Suprapubic skin (tissue), 4 donors: ENCODE results near the gene HCFC1. TPM values are rescaled to one million over a fixed set of nuclear protein-coding genes. Genes with fewer than 3 reads are reported as not detected.
A peak's percentile ranks its signal among the peaks of the same experiment; 100 is the strongest.

Experiments
- DNase-seq, 2 donors: peaks; one replicate each; pipeline ENCODE4 v3.0.0-alpha.2; 2019; ENCODE audit warnings: low spot score in 2 of 2
- H3K27ac ChIP-seq: fragments of 200-600 bp; sonication (generic); one replicate; pipeline ENCODE4 v1.5.1; 2019
- H3K27me3 ChIP-seq: fragments of 200-600 bp; sonication (generic); one replicate; pipeline ENCODE4 v1.5.1; 2019
- H3K36me3 ChIP-seq: fragments of 200-600 bp; sonication (generic); one replicate; pipeline ENCODE4 v1.5.1; 2019
- H3K4me1 ChIP-seq: fragments of 200-600 bp; sonication (generic); one replicate; pipeline ENCODE4 v1.5.1; 2019
- H3K4me3 ChIP-seq: fragments of 200-600 bp; sonication (generic); one replicate; pipeline ENCODE4 v1.5.1; 2019; ENCODE audit warnings: mild to moderate bottlenecking
- H3K9me3 ChIP-seq: fragments of 200-600 bp; sonication (generic); one replicate; pipeline ENCODE4 v1.5.1; 2019
- EP300 ChIP-seq: sonication (generic); formaldehyde crosslinking; IDR thresholded peaks from one replicate; pipeline ENCODE4 v1.6.1; 2017; ENCODE audit warnings: antibody characterized with exemption
- POLR2A ChIP-seq, 2 donors: fragments of 450-650 bp; IDR thresholded peaks; one replicate each; pipeline ENCODE4 v1.6.1; 2017; ENCODE audit warnings: antibody characterized with exemption in 2 of 2, mild to moderate bottlenecking in 2 of 2, moderate library complexity in 2 of 2
- POLR2AphosphoS5 ChIP-seq, 3 donors: sonication (generic); formaldehyde crosslinking; IDR thresholded peaks; one replicate each; pipeline ENCODE4 v1.6.1; 2017; ENCODE audit warnings: antibody characterized with exemption in 3 of 3
- WGBS: methylation state at CpG from one replicate; pipeline ENCODE4 v1.1.5; 2018; 5-methylcytosine and 5-hydroxymethylcytosine counted together
- total RNA-seq, 4 donors: library from RNA; depleted of rRNA; stranded (reverse); fragments of >200 nt; gene quantifications; one replicate each; pipeline ENCODE4 v1.1.0, GENCODE V29; 2016
- TF ChIP-seq, protein P1 (sequence below), 2 donors: fragments of 200-600 bp in 1 of 2; fragments of 450-650 bp in 1 of 2; sonication (generic) in 1 of 2; IDR thresholded peaks; one replicate each; pipeline ENCODE4 v1.5.1; 2016 to 2019; ENCODE audit warnings: antibody characterized with exemption in 2 of 2, mild to moderate bottlenecking in 1 of 2, moderate library complexity in 1 of 2

The HCFC1 gene
- total RNA-seq, 4 donors from 2014 or later, result 51.9 to 72.2 (median 55.3) TPM

DNA sequence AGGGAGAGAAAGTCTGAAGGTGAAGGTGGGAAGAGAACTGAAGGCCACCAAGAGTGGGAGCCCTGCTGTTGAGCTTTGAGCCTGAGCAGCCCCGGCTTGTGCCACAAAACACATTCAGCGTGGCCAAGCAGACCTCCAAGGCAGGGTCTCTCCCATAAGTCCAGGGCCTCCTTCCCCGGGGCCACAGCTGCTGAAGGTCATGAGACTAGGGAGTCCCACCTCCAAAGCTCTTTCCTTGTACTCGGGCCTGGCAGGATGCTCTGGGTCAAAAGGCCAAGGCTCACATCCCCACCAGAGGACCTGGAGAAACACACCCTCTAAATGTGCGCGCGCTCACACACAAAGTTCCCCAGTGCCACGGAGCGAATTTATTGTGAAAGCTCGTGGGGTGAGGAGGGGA lies 42.0 kb downstream of the HCFC1 start:
- peaks cover 18% of the 10 kb centered on the region for H3K36me3 ChIP-seq
- H3K27ac ChIP-seq, result no peak overlapping the region
- no peaks in the 10 kb centered on the region for H3K9me3 ChIP-seq
- DNase-seq, result no peak
- H3K27me3 ChIP-seq, result no peaks in the 10 kb centered on the region
- no peak for TF ChIP-seq EP300
- no peak for TF ChIP-seq POLR2A (IDR thresholded peaks at IDR 0.05)
- no peak for TF ChIP-seq POLR2AphosphoS5 (IDR thresholded peaks at IDR 0.05)
- TF ChIP-seq, protein P1, sequence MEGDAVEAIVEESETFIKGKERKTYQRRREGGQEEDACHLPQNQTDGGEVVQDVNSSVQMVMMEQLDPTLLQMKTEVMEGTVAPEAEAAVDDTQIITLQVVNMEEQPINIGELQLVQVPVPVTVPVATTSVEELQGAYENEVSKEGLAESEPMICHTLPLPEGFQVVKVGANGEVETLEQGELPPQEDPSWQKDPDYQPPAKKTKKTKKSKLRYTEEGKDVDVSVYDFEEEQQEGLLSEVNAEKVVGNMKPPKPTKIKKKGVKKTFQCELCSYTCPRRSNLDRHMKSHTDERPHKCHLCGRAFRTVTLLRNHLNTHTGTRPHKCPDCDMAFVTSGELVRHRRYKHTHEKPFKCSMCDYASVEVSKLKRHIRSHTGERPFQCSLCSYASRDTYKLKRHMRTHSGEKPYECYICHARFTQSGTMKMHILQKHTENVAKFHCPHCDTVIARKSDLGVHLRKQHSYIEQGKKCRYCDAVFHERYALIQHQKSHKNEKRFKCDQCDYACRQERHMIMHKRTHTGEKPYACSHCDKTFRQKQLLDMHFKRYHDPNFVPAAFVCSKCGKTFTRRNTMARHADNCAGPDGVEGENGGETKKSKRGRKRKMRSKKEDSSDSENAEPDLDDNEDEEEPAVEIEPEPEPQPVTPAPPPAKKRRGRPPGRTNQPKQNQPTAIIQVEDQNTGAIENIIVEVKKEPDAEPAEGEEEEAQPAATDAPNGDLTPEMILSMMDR (IDR thresholded peaks at IDR 0.05), result no peak
- H3K4me1 ChIP-seq, result peaks cover 39% of the 10 kb centered on the region
- no peak overlapping the region for H3K4me3 ChIP-seq
- 87% methylated on average over 10 of the region's 10 CpGs for WGBS

DNA sequence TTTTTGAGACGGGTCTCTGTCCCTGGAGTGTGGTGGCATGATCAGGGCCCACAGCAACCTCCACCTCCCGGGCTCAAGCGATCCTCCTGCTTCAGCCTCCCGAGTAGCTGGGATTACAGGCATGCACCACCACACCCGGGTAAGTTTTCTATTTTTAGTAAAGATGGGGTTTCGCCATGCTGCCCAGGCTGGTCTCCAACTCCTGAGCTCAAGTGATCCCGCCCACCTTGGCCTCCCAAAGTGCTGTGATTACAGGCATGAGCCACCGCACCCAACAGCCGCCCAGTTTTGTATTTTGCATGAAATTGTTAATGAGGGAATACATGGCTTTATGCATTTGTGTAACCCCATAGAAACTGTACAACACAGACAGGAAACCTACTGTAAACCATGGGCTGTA lies 42.8 kb downstream of the HCFC1 start:
- H3K9me3 ChIP-seq, result no peaks in the 10 kb centered on the region
- peak overlapping the region; percentile 59 for H3K4me3 ChIP-seq
- H3K36me3 ChIP-seq, result peaks cover 18% of the 10 kb centered on the region
- 73% methylated on average over 9 of the region's 9 CpGs for WGBS
- no peak overlapping the region for H3K27ac ChIP-seq
- no peak for DNase-seq
- H3K4me1 ChIP-seq, result peaks cover 43% of the 10 kb centered on the region
- no peak for TF ChIP-seq POLR2A (IDR thresholded peaks at IDR 0.05)
- TF ChIP-seq, protein P1 (IDR thresholded peaks at IDR 0.05), result no peak
- TF ChIP-seq POLR2AphosphoS5 (IDR thresholded peaks at IDR 0.05), result no peak
- no peak for TF ChIP-seq EP300
- no peaks in the 10 kb centered on the region for H3K27me3 ChIP-seq

DNA sequence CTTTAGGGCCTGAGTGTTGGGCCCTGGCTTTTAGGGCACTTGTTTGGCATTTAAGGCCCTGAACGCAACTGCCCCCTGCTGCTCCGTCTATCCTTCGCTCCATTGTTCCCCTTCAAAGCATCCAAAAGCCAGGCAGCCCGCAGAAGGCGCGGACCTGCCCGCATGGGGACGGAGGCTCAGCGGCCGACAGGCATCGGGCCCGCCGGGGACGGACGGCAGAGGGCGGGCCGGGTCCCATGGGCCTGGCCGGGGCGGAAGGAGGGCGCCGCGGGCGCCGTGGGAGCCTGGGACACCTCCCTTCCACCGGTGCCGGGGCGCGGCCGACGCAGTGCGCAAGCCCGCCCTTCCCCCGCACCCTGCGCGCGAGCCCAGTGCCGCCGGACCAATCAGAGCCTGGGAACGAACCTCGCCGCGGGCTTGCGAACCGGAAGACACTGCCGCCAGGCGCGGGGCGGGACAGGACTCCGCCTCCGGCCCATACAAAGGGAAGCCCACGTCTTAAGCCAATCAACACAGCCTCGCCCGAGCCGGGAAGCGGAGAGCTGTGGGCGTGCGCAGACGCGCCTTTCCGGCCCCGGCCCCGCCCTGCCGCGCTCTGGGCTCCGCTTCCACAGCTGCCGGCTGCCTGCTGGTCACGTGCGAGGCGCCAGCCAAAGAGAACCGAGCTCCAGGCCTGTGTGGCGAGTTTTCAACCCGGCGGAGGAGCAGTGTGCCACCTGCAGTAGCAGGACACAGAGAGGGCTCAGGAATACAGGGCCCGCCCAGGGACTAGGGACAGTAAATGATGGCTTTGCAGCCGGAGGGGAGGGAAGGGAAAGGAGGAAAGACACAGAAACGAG lies 43.5 kb downstream of the HCFC1 start:
- TF ChIP-seq POLR2A (IDR thresholded peaks at IDR 0.05), result peak in 1 of 2 donors; percentile 50
- TF ChIP-seq, protein P1 (IDR thresholded peaks at IDR 0.05), result no peak
- no peak for TF ChIP-seq EP300
- peak in 1 of 3 donors; percentile 47 for TF ChIP-seq POLR2AphosphoS5 (IDR thresholded peaks at IDR 0.05)
- 17% methylated on average over 59 of the region's 76 CpGs for WGBS
- Histone ChIP-seq H3K27ac (peak overlapping the region; percentile 90), H3K27me3 (no peaks in the 10 kb centered on the region), H3K4me3 (peak overlapping the region; percentile 59), H3K4me1 (peaks cover 38% of the 10 kb centered on the region), H3K9me3 (no peaks in the 10 kb centered on the region), H3K36me3 (peaks cover 18% of the 10 kb centered on the region)
- DNase-seq, result peak; percentile 95 to 96

DNA sequence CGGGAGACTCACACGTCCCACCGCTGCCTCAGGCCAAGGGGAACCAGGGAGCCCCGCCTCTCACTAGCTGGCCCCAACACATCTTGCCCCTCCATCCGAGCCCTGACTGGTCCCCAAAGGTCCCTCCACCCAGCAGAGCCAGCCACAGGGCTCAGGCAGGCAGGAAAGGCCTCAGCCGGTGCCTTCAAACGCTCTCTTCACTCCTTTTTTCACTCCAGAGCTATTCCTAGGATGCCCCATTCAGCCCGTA lies 44.0 kb downstream of the HCFC1 start:
- DNase-seq, result no peak
- 24% methylated on average over 8 of the region's 8 CpGs for WGBS
- Histone ChIP-seq H3K4me1 (peaks cover 41% of the 10 kb centered on the region), H3K4me3 (peak overlapping the region; percentile 59), H3K27me3 (no peaks in the 10 kb centered on the region), H3K9me3 (no peaks in the 10 kb centered on the region), H3K27ac (peak overlapping the region; percentile 90), H3K36me3 (peaks cover 18% of the 10 kb centered on the region)
- TF ChIP-seq POLR2A (IDR thresholded peaks at IDR 0.05) (no peak), EP300 (no peak), POLR2AphosphoS5 (IDR thresholded peaks at IDR 0.05) (no peak)
- TF ChIP-seq, protein P1 (IDR thresholded peaks at IDR 0.05), result no peak

DNA sequence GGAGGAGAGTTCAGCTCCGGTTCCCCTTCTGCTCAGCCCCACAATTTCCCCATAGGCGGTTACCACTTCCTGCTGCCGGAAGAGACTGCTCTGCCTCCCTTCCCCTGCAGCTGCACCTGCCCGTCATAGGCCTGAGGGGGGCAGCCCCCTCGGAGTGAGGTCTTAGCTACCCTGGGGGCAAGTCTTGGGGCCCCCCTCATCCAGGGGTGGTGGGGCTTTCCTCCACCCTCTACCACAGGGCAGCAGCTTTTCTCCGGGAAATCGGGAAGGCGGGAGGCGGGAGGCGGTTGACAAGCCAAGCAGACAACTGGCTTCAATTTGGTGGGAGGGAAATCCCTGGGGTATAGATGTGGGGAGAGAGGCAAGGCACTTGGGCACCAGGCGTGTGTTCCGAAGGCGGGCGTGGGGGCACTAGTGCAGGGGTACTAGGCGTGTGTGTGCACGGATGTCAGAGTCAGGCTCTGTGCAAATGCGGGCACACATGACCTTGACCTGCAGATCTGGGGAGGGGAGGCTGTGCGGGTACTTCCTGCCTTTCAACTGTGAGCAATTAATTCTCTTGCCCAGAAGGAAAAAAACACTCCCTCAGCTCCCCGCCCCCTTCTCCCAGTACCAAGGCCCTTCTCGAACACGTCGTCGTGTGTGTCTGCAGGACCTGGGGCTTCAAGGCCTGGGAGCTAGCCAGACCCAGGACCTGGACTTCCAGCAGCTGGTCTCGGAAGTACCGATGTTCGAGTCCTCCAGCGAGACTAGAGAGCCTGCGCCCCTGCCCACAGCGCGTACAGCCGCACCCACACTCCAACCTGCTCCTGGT lies 44.6 kb downstream of the HCFC1 start:
- peak overlapping the region; percentile 59 for H3K4me3 ChIP-seq
- H3K27me3 ChIP-seq, result no peaks in the 10 kb centered on the region
- peaks cover 18% of the 10 kb centered on the region for H3K36me3 ChIP-seq
- peak overlapping the region; percentile 90 for H3K27ac ChIP-seq
- WGBS, result 38% methylated on average over 8 of the region's 31 CpGs
- peaks cover 41% of the 10 kb centered on the region for H3K4me1 ChIP-seq
- no peaks in the 10 kb centered on the region for H3K9me3 ChIP-seq
- no peak for TF ChIP-seq POLR2AphosphoS5 (IDR thresholded peaks at IDR 0.05)
- no peak for TF ChIP-seq POLR2A (IDR thresholded peaks at IDR 0.05)
- TF ChIP-seq, protein P1 (IDR thresholded peaks at IDR 0.05), result no peak
- no peak for TF ChIP-seq EP300
- DNase-seq, result no peak
